EH (cell line): ENCODE measurements around the gene MAPKAPK3.

Experiments
- DNase-seq: peaks from one replicate; pipeline ENCODE4 v3.0.0-alpha.2; 2015; ENCODE audit warnings: low read depth

MAPKAPK3 gene

DNA sequence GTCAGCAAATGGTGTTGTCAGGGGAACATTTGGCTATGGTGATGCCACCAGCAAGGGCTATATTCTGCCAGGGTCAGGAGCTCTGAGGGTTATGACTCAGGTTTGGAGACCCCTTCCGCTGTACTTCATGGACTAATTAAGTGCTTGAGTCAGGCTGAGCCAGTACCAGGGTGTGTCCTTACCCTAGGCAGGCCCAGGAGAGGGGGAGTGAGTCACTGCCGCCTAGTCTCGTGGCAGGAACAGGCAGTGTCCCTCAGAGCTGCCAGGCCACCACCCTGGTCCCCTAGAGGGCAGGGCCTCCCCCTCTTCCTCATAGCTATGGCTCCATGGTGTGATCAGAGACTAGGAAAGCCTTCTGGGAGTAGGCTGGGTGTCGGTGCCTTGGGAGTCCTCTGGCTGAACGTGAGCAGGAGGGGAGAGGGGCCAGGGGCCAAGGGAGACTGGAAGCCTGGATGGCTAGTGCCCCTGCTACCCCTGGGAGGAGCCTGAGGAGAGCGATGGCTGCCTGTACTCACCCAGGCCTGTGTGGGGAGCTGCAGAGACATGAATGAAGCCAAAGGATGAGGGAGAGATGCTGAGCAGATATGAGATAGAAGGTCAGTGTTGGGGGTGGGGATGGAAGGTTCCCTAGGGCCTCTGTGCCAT, 10.6 kb downstream of the MAPKAPK3 start:
- peak; percentile 83 for DNase-seq

GRCh38 chr3:50628601-50629000, 11.7 kb downstream of the MAPKAPK3 start:
- no peak for DNase-seq

DNA sequence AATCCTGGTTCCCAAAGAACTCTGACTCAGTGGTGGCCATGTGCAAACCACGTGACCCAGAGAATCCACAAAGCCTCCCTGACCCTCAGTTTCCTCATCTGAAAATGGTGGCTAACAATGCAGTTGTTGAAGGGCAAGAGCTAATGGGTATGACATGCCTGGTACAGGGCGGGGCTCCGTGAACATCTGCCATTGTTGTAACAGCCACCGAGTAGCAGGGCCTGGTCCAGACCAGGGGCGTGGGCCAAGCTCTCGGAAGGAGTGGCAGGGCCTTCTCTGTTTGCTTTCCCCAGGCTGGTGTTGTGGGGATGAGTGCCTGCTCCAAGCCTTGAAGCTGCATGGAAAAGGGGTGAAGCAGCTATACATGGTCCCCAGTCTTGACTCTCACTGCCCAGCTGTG, 13.4 kb downstream of the MAPKAPK3 start:
- DNase-seq: no peak

GRCh38 chr3:50630877-50631276, 13.9 kb downstream of the MAPKAPK3 start:
- DNase-seq: peak; percentile 63

DNA sequence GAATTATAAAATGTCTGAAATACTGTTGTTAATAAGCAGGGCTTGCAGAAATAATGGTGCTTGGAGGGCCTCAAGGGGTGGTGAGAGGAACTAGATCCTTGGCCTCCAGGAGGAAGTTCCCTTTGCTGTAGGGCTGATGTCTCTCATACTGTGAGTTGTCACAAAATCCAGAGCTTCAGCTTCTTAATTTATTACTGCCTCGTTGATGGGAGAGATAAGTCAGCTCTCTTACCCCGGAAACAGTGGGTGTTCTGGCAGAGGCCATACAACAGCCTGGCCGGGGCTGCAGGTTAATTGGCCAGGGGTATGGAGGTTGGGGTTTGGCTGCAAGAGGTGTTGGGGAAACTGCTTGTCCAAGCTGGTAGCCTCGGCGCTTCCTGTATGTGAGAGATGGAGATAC, 15.5 kb downstream of the MAPKAPK3 start:
- peak; percentile 76 for DNase-seq

DNA sequence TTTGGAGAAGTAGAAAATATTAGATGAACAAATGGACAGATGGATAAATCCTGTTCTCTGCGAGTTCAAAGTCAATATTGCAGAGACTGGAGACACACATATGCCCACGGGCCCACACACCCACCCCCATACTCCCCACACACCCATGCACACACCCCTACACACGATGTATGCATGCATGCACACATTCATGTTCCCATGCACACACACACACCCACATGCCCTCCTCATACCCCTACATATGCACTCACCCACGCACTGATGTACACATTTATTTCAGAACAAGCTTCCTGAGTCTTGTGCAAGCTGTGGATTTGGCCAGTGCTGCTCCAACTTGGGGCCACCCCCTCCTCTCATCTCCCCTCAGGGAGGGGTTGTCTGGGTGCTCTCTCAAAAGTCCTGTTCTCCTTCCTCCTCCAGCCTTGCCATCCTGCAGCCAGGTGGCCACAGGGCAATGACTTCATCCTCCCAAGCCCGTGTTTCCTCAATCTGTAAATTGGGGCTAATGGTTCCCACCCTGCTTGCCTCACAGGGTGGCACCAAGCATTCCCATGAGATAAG, 16.4 kb downstream of the MAPKAPK3 start:
- no peak for DNase-seq

DNA sequence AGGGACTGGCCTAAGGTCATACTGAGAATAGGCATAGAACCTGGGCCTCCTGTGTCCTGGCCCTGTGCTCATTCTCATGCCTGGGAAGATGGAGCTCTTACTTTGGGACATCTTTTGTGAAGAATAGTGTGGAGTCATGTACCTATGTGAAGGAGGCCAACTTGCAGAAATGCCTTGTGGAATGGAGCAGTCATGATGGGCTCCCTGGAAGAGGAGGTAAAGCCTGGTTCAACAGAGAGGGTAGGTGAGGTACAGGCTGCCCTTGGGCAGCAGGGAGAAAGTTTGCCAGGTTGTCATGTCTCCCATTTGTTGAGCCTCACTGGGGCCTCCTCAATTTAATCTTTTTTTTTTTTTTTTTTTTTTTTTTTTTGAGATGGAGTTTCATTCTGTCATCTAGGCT, 18.1 kb downstream of the MAPKAPK3 start:
- no peak for DNase-seq

- no peak for DNase-seq
These were observed 20.1 kb downstream of the MAPKAPK3 start for GRCh38 chr3:50637011-50637410.

GRCh38 chr3:50637945-50638344, 21.0 kb downstream of the MAPKAPK3 start:
- no peak for DNase-seq

- peak; percentile 80 for DNase-seq
These were observed 22.1 kb downstream of the MAPKAPK3 start for GRCh38 chr3:50639055-50639494.

DNA sequence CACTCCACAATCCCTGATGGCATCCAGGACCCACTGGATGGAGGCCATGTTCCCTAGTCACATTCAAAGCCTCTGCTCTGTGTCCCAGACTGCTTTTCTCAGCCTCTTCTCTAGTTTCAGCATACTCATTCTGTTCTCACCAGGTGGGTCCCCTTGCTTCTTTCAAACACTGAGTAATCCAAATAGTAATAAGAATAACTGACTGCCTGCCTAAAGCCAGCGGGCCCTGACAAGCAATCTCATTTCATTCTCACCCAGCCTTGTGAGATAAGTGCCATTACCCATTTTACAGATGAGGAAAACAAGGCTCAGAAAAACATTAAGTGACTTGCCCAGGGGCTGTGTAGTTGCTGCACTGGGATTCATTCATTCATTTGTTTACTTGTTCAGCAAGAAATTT, 25.4 kb downstream of the MAPKAPK3 start:
- DNase-seq: no peak

DNA sequence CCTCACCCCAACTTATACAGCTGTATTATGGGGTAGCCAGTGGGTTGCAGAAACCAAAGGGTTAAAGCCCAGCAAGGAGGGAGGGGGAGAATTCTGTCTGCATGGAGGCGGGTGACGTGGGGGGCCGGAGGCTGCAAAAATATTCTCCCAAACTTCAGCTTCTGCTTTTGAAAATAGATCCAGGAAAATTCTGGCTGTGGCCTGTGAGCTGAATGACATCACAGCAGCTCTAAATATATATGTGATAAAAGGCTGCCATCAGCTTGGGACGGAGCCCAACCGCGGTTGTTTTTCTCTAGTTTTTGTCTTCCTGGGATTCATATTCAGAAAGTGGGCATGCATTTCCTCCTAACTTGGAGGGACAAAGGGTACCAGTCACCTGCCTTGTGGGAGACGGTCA, 27.6 kb downstream of the MAPKAPK3 start:
- DNase-seq: no peak

GRCh38 chr3:50645378-50645777, 28.4 kb downstream of the MAPKAPK3 start:
- DNase-seq: no peak

- peak; percentile 38 for DNase-seq
These were observed 31.4 kb downstream of the MAPKAPK3 start for GRCh38 chr3:50648313-50648712.

- DNase-seq: no peak
These were observed 32.0 kb downstream of the MAPKAPK3 start for GRCh38 chr3:50648944-50649343.

- peak; percentile 12 for DNase-seq
These were observed 32.5 kb downstream of the MAPKAPK3 start for GRCh38 chr3:50649451-50649931.

DNA sequence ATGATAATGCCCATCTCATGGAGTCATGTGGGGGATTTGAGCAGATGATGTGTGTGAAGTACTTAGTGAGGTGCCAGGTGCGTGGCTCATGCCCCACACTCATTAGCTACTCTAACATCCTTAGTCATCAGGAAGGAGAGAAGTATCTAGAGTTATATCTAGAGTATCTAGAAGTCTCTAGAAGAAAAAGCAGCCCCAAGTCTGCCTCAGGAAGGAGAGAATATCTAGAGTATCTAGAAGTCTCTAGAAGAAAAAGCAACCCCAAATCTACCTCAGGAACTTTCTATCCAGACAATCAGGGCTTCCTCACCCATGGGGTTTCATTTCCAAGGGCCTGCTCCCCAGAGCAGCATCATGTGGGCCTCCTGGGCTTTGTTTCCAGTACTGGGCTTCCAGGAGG, 33.1 kb downstream of the MAPKAPK3 start:
- no peak for DNase-seq

- DNase-seq: no peak
These were observed 34.5 kb downstream of the MAPKAPK3 start for GRCh38 chr3:50651445-50651844.

GRCh38 chr3:50651920-50652529, 35.1 kb downstream of the MAPKAPK3 start:
- no peak for DNase-seq

- DNase-seq: peak; percentile 32
These were observed 35.8 kb downstream of the MAPKAPK3 start for GRCh38 chr3:50652709-50653108.

DNA sequence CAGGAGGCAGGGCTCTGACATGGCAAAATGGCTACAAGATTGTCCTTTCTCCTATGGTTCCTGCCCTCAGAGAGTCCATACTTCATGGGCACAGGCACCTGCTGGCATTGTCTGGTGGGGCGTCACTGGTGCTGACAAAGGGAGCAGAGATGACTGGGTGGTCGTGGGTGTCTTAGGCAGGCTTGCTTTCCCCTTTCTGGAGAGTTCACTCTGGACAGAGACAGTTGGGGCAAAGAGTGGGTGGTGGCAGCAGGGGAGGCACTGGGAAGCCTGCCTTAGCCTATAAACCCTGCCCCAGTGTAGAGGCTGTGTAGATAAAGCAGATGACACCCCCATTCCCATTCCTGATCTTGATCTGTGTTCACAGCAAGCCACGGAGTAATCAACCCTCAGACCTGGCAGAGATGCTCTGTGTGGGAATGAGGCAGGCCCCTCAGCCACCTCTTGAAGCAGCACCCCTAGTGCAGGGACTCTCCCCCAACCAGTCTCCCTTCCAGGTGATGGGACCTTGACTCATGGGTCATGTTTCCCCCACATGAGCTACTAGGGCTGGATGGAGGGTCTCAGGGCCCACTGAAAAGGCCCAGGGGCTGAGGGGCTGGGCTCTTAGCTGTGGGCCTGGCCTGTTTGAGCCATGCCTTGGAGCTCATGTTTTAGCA, 37.1 kb downstream of the MAPKAPK3 start:
- no peak for DNase-seq

- peak; percentile 33 for DNase-seq
These were observed 38.3 kb downstream of the MAPKAPK3 start for GRCh38 chr3:50655009-50655830.
